HG03460 (cell line): ENCODE data around the gene DPEP2.
A peak's percentile ranks its signal among the peaks of the same experiment; 100 is the strongest.
"Not testable (repeated sequence)": the region's sequence is repeated elsewhere in the genome, so short reads cannot be mapped to it uniquely, and the experiment has no call there.

ENCODE experiments used
- ATAC-seq: cut with Tn5 transposase; IDR thresholded peaks from one replicate; pipeline ENCODE4 v1.9.1; 2021; ENCODE audit not compliant: unreplicated experiment

The DPEP2 gene

DNA sequence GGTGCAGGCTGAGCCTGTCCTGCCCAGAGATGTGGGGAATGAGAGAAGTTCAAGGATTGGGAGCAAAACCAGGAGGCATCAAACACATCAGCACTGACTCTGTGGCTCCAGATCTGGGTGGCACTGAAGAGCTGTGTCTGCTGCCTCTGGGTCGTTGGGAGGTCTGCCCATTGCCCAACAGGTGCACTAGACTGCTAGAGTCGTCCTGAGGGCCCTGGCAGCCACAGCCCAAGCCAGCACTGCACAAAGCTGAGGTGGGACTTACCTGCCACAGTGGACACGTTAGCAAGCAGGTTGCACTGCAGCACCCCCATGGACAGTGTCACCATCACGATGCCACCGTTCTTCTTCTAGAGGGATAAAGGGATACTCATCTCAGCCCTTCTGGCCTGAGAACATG, 22.3 kb downstream of the DPEP2 start:
- ATAC-seq: no peak

DNA sequence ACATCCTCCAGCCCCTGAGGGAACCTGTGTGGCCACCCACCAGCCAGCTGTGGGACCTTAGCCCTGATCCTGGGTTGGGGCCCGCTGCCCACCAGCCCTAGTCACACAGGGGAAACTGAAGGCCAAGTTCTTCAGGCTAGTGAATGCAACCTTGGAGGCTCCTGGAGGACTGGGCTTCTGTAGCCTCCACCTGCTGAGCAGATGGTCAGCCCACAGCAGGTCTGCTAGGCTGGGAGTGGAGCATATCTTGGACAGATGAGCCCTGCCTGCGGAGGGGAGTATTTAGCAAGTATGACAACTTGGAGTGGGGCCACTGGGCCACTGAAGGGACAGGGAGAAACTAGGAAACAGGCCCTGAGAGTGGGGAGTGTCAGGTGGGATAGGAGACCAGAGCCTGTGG, 23.1 kb downstream of the DPEP2 start:
- no peak for ATAC-seq

DNA sequence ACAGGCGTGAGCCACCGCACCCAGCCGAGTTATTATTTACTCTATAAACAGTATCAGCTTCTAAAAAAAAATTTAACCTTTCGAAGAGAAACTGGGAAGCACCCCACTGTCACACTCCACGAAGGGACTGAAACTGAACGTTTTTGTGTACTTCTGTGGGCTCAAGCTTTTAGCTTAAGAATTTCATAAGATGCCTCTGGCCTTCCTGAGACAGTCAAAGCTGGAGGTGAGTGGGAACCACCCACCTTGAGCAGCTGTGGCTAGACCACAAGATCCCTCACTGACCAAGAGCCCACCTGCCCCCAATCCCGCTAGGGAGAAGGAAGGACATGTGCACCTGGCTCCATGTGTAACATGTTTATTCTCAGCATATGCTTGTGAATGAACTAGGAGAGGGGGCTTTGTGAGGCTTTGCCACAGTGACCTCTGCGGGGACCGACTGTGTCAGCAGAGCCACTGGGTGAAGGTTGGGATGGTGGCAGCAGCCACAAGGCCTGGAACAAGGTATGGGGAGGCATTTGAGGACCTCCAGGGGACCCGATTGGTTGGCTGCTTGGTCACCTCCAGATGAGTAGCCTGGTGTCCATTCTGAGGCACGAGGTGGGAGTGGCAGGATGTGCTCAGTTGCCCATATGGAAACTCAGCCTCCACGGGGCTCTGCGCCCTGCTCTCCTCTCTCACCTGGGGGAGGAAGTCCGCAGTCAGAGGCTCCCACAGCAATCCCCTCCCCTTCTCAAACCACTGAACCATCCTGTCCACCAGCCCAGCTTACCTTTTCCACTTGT, 23.8 kb downstream of the DPEP2 start:
- no peak for ATAC-seq

DNA sequence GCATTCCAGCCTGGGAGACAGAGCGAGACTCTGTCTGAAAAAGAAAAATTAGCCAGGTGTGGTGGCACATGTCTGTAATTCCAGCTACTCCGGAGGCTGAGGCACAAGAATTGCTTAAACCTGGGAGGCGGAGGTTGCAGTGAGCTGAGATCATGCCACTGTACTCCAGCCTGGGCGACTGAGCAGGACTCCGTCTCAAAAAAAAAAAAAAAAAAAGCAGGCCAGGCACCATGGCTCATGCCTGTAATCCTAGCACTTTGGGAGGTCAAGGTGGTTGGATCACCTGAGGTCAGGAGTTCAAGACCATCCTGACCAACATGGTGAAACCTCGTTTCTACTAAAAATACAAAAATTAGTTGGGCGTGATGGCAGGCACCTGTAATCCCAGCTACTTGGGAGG, 27.0 kb downstream of the DPEP2 start:
- ATAC-seq: not testable (repeated sequence)

DNA sequence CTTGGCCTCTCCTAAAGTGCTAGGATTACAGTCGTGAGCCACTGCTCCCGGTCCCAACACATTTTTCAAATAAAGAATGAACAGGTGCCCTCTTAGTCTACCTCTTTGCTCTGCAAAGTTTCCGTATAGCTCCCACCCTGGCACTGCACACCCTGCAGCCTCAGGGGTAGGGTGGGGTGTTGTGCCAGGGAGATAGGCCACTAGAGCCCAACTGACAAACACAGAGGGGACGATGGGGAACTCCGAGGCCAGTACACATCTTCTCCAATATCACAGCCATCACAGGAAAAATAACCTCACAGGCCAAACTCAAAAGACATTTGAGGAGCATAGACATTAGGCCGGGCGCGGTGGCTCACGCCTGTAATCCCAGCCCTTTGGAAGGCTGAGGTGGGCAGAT, 28.2 kb downstream of the DPEP2 start:
- ATAC-seq: no peak

DNA sequence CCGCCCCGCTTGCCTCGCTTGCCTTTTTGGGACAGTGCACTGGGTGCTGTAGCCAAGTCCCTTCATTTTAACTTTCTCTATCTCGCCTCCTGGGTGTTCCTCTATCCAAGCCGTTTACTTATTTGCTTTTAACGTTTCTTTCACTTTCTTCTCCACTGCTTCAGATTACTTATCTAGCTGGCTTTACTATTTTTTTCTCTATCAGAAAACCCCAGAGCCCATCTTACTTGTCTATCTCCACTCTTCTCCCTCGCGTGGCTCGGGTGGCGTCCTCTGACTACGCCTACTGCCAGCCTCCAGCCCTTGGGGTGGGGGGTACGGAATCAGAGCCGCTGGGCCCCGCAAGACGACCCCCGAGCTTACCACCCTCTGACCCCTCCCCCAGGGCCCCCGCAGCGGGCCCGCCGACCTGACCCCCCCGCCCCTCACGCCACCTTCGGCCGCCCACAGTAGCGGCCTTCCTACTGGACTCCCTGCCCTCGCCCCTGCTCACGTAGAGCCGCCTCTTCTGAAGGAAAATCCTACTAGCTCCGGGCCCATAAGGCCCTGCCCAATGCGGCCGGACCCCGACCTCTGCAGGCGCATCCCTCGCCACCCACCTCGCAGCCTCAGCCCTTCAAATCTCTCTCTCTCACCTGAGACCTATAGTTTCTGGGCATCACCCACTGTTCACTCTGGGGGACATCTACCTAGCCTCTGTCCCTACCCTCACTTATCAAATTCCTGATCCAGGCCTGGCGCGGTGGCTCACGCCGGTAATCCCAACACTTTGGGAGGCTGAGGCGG, 29.8 kb downstream of the DPEP2 start:
- ATAC-seq: no peak

DNA sequence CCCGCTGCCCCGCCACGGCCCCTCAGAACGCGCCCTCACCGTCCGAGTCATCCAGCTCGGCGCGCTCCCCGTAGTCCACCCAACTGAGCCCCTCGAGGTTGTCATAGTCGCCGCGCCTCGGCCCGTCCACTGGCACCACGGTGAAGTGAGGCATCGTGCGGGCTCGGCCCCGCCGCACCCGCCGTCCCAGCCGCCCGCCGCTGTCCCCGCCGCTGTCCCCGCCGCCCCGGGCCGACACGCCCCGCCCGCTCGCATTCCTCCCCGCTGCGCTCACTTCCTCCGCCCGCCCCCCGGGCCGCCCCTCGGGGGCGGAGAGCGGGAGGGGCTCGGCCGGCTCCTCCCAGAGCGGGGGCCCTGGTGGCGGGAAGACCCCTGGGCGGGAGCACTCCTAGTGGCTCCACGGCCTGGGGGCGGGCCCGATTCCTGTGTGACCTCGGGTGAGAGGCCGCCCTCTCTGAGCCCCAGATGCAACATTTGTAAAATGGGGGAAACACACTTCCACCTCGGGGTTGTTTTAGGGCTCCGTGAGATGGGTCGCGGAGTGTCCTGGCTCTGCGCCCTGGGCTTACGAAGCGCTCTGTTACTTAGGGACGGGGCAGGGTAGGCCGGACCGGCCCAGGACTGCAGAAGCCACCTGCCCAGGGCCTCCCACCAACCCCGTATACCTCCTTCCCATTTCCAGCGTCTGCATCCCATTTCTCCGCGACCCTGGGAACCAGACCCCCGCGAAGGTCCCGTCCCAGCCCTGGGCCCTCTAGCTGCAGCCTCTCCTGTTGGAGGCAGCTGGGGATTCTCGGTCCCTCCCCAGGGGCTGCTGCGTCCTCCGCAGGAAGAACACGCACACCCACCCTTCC, 30.7 kb downstream of the DPEP2 start, which contains the start of gene SLC12A4:
Gene SLC12A4, minus strand, starts transcription at position 238 of the 854 bp plus-strand sequence. Its CDS starts 84 bp downstream, at position 154.
- peak; percentile 73 for ATAC-seq

DNA sequence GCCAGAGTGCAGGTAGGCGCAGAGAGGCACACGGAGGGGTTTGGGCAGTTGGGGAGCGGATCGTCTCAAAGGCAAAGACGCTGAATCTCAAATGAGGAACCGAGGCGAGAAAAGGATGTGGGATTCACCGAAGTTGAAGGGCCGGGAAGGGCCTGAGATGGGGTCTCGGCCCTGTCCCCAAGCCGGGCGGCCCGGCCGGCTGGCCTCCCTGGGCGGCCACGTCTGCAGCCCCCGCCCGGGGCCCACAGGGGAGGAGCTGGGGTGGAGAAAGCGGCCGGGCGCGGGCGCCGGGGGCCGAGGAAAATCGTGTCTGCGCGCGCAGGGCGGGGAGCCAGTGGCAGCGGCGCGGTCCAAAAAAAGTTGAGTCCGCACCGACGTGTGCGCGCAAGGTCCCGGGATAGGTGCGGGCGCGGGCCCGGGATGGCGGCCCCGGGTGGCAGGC, 31.3 kb downstream of the DPEP2 start:
- peak; percentile 11 for ATAC-seq

DNA sequence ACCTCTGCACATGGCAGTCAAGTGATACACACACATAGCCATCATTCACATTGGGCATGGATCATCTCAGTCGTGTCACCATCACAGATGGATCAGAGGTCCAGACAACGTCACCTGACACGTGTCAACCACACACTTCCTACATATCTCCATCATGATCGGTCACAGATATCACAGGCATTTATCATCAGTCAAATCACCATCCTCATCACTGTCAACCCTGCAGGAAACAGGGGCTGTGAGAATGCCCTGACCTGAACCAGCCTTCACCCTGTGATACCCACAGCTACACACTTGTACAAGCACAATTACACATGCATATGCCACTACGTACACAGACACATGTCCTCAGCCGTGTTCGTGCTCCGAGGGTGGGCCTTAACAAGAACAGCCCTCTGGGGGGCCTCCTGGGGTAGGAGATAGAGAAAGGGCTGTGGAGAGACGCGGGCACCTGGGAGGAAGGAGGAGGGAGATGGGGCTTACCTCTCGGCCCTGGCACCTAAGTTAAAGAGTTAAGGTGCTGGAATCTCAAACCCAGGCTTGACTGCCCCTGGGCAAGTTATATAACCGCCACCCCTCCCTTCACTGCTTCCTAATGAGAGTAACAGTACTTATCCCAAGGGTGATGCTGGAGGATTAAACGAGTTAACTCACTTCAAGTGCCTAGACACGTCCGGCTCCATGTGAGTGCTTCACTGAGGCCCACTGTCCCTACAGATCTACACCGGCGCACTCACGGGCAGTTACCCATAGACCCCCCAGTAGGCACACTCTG, 31.9 kb downstream of the DPEP2 start:
- peak; percentile 2 for ATAC-seq

DNA sequence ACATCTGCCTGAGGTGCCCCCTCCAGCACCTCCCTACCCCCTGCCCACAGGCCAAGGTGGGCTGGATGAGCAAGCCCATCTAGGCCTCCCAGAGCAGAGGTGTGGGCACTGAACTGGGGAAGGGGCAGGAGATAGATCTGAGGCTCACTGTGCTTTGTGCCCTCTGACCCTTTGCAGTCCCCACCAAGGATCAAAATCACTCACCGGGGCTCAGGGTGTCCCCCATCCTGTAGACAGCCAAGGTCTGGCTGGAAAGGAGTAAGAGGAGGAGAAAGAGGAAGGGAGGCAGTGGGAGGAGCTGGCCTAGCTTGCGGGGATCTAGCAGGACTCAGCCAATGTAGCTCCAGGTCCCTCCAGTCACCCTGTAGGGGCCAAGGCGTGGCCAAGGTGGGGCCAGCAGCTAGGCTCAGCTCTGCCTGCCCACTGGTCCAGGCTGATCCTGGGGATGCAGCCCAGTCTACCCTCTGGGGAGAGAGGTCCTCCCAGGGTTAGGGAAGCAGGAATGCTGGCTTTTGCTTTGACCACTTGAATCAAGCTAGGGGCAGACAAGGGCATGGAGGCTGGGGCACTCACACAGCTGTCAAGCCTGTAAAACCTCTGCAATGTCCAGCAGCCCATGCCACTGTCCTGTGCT, 32.6 kb downstream of the DPEP2 start:
- ATAC-seq: no peak

DNA sequence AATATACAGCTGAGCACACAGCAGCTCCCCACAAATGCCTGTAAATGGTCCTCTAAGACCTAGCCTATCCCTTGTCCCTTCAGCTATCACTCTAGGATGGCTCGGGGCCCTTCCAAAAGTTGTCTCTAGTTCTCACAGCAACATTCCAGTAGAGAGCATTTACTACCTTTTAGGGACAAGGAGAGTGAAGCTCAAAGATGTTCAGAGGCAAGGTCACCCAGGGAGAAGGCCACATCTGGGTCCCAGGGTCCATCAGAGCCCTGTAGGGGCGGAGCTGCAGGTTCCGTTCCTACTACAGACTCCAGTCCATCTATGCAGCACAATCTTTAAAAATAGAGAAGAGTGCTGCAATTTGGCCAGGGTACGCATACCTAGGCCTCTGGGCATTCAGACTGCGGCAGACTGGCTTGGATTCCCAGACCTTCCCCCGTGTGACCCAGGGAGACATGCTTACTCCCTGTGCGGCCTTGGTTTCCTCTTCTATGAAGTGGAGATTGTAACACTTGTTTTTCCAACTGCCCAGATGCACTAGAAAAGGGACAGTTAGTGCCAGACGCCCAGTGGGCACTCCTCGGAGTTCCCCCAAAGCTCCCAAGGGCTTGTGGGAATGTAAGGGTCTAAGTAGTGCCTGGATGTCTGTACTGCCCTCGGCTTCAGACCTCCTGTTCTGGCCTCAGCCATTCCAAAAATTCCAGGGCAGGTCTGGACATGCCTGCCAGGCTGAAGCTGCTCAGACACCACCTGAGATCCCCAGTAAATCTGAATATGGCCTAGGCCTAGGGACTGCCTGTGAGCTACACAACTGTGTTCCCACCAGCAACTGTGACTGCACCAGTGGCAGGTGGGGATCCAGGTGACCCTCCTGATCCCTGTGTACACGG, 33.4 kb downstream of the DPEP2 start:
- no peak for ATAC-seq

DNA sequence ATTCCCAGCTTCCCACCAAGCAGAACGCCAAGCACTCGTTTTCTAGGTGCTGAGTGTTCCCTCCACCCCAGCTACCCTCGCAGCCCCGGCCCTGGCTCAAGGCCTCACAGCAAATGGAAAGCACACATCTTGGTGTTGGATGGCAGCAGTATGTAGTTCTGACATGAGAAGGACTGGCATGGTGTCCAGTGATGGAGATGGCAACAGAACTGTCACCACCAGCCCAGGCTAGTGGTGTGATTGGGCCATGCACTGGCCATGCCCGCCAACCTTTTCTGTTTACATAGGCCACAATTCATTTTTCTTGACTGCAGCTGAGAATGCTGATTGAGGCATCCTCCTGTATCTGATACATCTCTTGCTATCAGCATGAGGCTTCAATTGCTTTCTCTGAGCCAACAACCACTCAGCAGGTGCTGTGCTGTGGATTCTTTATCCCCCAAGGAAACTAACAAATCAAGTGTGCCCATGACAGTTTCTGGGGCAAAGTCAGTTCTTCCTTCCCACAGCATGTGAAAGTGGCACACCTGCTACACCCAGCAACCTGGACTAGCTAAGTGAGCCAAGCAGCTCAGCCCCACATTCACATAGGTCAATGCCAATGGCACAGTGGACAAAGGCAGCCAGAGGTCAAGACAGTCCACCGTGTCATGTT, 34.7 kb downstream of the DPEP2 start:
- no peak for ATAC-seq

DNA sequence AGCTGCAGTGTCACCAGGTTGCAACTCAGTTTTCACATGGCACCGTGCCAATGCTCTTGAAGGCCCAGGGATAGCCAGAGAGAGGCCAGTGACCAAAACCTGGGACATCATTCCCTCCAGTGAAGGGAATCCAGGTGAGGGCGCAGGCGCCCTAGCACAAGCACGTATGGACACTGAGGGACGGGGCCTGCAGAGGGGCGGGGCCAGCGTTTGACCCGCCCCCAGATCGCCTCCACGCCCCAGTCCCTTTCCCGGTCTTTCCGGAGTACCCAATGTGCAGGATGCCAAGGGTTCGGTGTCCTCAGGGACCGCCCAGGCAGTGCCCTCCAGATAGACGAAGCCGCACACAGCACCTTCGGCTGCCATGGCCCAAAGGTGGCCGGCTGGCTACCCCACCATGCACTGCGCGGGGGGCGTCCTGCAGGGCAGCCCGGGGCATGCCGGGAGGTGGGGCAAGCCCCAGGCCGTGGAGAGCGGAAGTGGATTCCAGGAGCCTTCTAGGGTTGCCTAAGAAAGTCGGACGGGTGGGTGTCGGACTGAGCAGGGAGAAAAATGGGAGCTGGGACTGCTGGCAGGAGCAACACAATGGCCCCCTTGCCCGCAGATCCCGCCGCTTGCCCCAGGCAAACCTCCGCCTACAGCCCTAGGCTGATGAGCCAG, 35.5 kb downstream of the DPEP2 start:
- no peak for ATAC-seq

DNA sequence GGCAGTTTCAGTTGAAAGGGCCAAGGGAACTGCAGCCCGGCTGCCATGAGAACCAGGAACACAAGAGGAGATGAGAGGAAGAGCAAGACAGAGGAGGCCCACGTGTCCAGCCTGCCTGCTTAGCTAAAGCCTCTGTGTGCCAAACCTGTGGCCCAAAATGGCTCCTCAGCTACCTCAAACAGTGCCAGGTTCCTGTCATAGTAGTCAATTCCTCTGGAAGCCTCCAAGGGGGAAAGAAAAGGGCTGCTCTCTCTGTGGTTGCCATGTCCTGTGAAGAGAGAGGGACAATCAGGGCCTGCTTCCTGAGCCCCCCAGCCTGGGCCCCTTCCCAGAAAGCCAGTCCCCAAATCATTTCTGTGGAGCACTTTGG, 36.0 kb downstream of the DPEP2 start:
- no peak for ATAC-seq

DNA sequence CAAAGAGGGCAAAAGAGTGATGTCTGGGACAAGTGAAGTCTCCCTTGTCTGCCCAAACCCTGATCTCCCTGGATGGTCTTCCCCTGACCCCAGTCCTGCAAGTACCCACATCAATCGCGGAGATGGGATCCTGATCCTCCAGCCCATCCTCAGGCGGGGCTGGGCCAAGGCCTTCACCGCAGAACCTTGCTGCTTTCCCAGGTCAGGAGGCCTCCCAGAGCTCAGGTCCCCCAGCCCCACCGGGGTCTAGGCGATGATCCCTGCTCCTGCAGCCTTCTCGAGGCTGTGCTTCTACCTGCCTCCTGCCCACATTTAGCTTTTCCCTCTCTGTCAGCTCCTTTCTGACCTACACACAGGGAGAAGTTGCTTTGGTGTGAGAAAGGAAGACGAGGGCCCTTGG, 37.1 kb downstream of the DPEP2 start:
- no peak for ATAC-seq

DNA sequence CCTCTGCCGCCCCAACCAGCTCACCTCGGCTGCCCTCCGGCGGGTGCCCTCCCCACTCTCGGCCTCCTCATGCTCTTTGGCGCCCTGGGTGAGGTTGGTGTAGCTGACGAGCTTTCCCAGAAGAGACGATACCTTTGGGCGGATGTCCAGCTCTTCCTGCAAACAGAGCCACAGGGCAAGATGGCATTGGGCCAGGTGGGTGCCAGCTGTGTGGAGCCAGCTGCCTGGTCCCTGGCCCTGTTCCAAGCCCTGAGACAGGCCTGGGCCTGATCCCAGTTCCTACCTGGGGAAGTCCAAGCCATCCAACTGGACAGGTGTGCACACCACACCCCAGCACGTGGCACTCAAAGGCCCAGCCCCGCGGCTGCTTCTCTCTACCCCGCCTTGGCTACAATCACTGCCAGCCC, 37.7 kb downstream of the DPEP2 start:
- no peak for ATAC-seq

DNA sequence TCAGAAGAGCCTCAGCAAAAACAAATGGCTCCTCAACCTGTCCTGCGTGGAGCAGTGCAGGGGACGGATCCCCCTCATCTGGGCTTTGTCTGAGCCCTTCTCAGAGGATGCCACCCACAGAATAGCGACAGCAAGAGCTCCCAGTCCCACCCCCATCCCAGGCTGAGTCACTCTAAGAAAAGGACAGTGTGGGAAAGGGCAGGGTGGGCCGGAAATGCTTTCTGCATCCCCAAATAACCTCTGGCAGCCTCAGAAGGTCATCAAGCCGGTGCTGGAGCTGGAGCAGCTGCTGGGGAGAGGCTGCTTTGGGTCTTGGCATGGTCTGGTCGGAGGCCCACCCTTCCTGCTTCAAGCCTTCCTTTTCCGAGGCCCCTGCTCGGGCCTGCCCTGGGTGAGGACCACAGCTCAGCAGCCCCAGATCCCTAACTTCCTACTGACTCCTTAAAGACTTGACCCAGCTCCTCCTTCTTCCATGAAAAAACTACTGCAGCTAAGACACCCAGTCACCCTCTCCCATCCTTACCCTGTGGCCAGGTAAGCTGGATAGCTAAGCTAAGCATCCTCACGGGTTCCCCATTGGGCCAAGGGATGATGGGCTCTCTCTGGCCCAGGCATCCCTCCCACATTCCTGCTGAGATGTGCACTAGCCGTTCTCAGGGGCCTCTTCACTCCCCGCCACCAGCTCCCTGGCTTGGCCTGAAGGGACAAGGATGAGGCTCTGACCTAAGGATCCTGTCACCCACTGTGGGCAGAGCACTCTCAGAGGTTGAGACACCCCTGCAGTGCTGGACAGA, 39.6 kb downstream of the DPEP2 start:
- no peak for ATAC-seq
